Measurements from ENCODE around the gene PHPT1.

- no peak for TF ChIP-seq EZH2 (IDR thresholded peaks at IDR 0.05; ENCODE audit: borderline replicate concordance, low read depth, low read length, severe bottlenecking)
- TF ChIP-seq CTCF (IDR thresholded peaks at IDR 0.05; ENCODE audit: borderline replicate concordance, extremely low read depth, low read length, poor library complexity, severe bottlenecking): no peak
Measured at GRCh38 chr9:136853596-136854112, 4.4 kb downstream of the PHPT1 start.
